SK-N-SH treated with all-trans-retinoic acid at 6 μM for 48 hours (cell line): ENCODE results near the gene CENPP.

Experiments used
- ATAC-seq: fragments of 200-7000 bp; cut with Tn5 transposase; 3 replicates; pipeline ENCODE4 v1.9.1; 2020; ENCODE audit warnings: mild to moderate bottlenecking, moderate library complexity
- BACH2 ChIP-seq: fragments of 250-450 bp; sonication (Bioruptor Pico); IDR thresholded peaks from 2 replicates; pipeline ENCODE4 v1.9.0; 2021; ENCODE audit warnings: mild to moderate bottlenecking, borderline replicate concordance
- CSDC2 ChIP-seq: fragments of 250-450 bp; sonication (Bioruptor Pico); IDR thresholded peaks from 2 replicates; pipeline ENCODE4 v1.5.0; 2020; ENCODE audit warnings: mild to moderate bottlenecking, moderate library complexity
- ESRRG ChIP-seq: fragments of 250-450 bp; sonication (Bioruptor Pico); IDR thresholded peaks from 2 replicates; pipeline ENCODE4 v1.6.1; 2021; ENCODE audit warnings: mild to moderate bottlenecking
- GLIS3 ChIP-seq: fragments of 250-450 bp; sonication (Bioruptor Pico); IDR thresholded peaks from 2 replicates; pipeline ENCODE4 v1.5.0; 2020; ENCODE audit warnings: mild to moderate bottlenecking, moderate library complexity
- ISL1 ChIP-seq: fragments of 250-450 bp; sonication (Bioruptor Pico); IDR thresholded peaks from 2 replicates; pipeline ENCODE4 v2.1.2; 2022; ENCODE audit warnings: mild to moderate bottlenecking, moderate library complexity
- OSR1 ChIP-seq: fragments of 250-450 bp; sonication (Bioruptor Pico); IDR thresholded peaks from 2 replicates; pipeline ENCODE4 v1.8.0; 2022; ENCODE audit warnings: moderate library complexity, mild to moderate bottlenecking, inconsistent platforms
- PPARA ChIP-seq: fragments of 250-450 bp; sonication (Bioruptor Pico); IDR thresholded peaks from 2 replicates; pipeline ENCODE4 v1.5.0; 2020; ENCODE audit warnings: mild to moderate bottlenecking, borderline replicate concordance
- RARB ChIP-seq: fragments of 250-450 bp; sonication (Bioruptor Pico); IDR thresholded peaks from 2 replicates; pipeline ENCODE4 v1.8.0; 2021; ENCODE audit warnings: mild to moderate bottlenecking, moderate library complexity
- TCF4 ChIP-seq: fragments of 250-450 bp; sonication (Bioruptor Pico); IDR thresholded peaks from 2 replicates; pipeline ENCODE4 v1.8.0; 2021; ENCODE audit warnings: mild to moderate bottlenecking, moderate library complexity, borderline replicate concordance
- TOX ChIP-seq: fragments of 250-450 bp; sonication (Bioruptor Pico); IDR thresholded peaks from 2 replicates; pipeline ENCODE4 v1.8.0; 2021; ENCODE audit warnings: mild to moderate bottlenecking, moderate library complexity, borderline replicate concordance
- ZFP3 ChIP-seq: fragments of 250-450 bp; sonication (Bioruptor Pico); IDR thresholded peaks from 2 replicates; pipeline ENCODE4 v1.5.0; 2020; ENCODE audit warnings: mild to moderate bottlenecking, moderate library complexity
- ZFP30 ChIP-seq: fragments of 450-650 bp; formaldehyde crosslinking; IDR thresholded peaks from 2 replicates; pipeline ENCODE4 v1.5.0; 2022; ENCODE audit warnings: mild to moderate bottlenecking, moderate library complexity
- ZNF565 ChIP-seq: fragments of 450-650 bp; formaldehyde crosslinking; conservative IDR thresholded peaks from 2 replicates; pipeline ENCODE4 v1.5.0; 2020; ENCODE audit warnings: low read depth, mild to moderate bottlenecking, moderate library complexity
- ZNF70 ChIP-seq: fragments of 450-650 bp; formaldehyde crosslinking; IDR thresholded peaks from 2 replicates; pipeline ENCODE4 v1.5.0; 2020; ENCODE audit warnings: mild to moderate bottlenecking, moderate library complexity
- TF ChIP-seq, protein P1 (sequence below): fragments of 250-450 bp; sonication (Bioruptor Pico); IDR thresholded peaks from 2 replicates; pipeline ENCODE4 v1.5.0; 2020; ENCODE audit warnings: mild to moderate bottlenecking, moderate library complexity
- TF ChIP-seq, protein P2 (sequence below): fragments of 250-450 bp; sonication (Bioruptor Pico); IDR thresholded peaks from 2 replicates; pipeline ENCODE4 v1.5.1; 2021; ENCODE audit warnings: mild to moderate bottlenecking, moderate library complexity
- TF ChIP-seq, protein P3 (sequence below): fragments of 250-450 bp; sonication (Bioruptor Pico); IDR thresholded peaks from 2 replicates; pipeline ENCODE4 v1.8.0; 2021; ENCODE audit warnings: low read depth, mild to moderate bottlenecking, moderate library complexity, borderline replicate concordance
- TF ChIP-seq, protein P4 (sequence below): fragments of 250-450 bp; sonication (Bioruptor Pico); IDR thresholded peaks from 2 replicates; pipeline ENCODE4 v1.8.0; 2020; ENCODE audit warnings: mild to moderate bottlenecking, moderate library complexity, borderline replicate concordance
- TF ChIP-seq, protein P5 (sequence below): fragments of 250-450 bp; sonication (Bioruptor Pico); IDR thresholded peaks from 2 replicates; pipeline ENCODE4 v1.5.1; 2020; ENCODE audit warnings: low read depth, mild to moderate bottlenecking, moderate library complexity

Gene CENPP

DNA sequence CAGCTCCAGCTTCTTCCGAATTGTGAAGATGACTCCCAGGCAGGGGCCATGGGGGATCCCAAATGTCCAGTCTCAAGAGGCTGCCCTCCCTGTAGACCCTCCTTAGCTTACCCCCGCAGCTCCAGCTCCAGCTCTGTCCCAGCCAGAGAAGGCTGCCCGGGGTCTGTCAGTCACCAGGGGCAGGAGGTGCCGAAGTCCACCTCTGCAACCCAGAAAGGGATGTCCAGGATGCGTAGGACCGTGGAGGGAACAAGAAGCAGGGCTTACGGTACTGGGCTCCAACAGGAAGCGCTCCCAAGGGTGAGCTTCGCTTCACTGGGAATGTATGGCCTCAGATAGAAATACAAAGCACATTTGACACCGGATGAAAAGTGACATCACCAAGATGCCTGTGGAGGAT lies 338.2 kb downstream of the CENPP start (continued):
- TF ChIP-seq ZNF565 (CRISPR knock-in tag): no peak

DNA sequence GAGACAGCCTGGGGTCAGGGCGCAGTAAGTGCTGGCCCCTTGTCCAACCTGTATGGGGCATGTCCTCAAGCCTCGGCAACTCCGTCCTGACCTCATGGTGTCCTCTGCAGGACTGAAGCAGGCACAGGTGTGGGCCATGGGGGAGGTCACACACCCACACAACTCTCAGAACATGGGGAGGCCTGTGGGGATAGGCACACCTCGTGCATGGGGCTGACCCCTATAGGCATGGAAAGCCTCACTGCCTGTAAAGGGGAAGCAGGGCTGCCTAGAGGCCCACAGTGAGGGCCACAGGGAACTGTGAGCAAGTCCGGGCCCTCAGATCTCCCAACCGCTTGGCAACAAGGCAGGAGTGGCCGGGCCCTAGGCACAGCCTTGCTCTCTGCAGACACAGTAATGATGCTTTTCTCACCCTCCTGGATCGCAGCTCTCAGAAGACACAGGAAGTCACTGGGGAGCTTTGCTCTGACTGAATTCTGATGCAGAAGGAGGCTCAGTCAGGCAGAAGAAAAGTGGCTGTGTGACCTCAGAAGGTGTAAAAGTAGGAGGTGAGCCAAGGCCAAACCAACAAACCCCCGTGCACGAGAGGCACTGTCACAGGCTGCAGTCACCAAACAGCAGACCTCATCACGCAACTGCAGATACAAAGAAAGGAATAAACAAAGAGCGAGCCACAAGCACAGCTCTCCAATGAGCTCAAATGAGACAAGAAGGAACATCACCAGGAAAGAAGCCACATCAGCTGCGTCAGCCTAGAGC lies 338.8 kb downstream of the CENPP start:
- no peak for ATAC-seq

DNA sequence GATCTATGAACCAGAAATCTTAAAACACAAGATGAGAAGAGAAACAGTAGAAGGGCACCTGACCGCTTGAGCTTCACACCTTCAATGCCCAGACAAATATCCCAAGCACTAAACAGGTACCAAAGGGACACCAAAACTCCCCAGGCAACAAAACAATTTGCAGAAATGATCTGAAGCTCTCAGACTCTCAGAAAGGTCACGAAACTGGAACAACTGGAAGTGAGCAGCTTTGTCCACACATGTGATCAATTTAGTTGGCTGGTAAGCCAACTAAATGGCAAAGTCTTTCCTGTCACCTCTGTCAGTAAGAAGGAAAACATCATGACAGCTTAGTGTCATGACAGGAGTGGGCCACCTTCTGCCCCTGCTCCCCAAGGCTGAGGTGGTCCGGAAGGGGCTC lies 340.1 kb downstream of the CENPP start:
- TF ChIP-seq, protein P1, sequence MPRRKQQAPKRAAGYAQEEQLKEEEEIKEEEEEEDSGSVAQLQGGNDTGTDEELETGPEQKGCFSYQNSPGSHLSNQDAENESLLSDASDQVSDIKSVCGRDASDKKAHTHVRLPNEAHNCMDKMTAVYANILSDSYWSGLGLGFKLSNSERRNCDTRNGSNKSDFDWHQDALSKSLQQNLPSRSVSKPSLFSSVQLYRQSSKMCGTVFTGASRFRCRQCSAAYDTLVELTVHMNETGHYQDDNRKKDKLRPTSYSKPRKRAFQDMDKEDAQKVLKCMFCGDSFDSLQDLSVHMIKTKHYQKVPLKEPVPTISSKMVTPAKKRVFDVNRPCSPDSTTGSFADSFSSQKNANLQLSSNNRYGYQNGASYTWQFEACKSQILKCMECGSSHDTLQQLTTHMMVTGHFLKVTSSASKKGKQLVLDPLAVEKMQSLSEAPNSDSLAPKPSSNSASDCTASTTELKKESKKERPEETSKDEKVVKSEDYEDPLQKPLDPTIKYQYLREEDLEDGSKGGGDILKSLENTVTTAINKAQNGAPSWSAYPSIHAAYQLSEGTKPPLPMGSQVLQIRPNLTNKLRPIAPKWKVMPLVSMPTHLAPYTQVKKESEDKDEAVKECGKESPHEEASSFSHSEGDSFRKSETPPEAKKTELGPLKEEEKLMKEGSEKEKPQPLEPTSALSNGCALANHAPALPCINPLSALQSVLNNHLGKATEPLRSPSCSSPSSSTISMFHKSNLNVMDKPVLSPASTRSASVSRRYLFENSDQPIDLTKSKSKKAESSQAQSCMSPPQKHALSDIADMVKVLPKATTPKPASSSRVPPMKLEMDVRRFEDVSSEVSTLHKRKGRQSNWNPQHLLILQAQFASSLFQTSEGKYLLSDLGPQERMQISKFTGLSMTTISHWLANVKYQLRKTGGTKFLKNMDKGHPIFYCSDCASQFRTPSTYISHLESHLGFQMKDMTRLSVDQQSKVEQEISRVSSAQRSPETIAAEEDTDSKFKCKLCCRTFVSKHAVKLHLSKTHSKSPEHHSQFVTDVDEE (CRISPR knock-in tag): no peak
- TF ChIP-seq RARB (CRISPR knock-in tag) (no peak), ZFP3 (CRISPR knock-in tag) (no peak), BACH2 (CRISPR knock-in tag) (no peak), TCF4 (CRISPR knock-in tag) (no peak)
- TF ChIP-seq, all 23 proteins: peak for 0
- ATAC-seq: no peak

More for the DNA sequence above, 338.8 kb downstream of the CENPP start:
- TF ChIP-seq RARB (CRISPR knock-in tag): no peak
- no peak for TF ChIP-seq ISL1 (CRISPR knock-in tag)
- TF ChIP-seq ZNF70 (CRISPR knock-in tag): no peak
- TF ChIP-seq, protein P2, sequence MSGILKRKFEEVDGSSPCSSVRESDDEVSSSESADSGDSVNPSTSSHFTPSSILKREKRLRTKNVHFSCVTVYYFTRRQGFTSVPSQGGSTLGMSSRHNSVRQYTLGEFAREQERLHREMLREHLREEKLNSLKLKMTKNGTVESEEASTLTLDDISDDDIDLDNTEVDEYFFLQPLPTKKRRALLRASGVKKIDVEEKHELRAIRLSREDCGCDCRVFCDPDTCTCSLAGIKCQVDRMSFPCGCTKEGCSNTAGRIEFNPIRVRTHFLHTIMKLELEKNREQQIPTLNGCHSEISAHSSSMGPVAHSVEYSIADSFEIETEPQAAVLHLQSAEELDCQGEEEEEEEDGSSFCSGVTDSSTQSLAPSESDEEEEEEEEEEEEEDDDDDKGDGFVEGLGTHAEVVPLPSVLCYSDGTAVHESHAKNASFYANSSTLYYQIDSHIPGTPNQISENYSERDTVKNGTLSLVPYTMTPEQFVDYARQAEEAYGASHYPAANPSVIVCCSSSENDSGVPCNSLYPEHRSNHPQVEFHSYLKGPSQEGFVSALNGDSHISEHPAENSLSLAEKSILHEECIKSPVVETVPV (CRISPR knock-in tag): no peak
- no peak for TF ChIP-seq ZFP30 (CRISPR knock-in tag)
- TF ChIP-seq ZNF565 (CRISPR knock-in tag): no peak
- TF ChIP-seq PPARA (CRISPR knock-in tag): no peak
- no peak for TF ChIP-seq ESRRG (CRISPR knock-in tag)
- no peak for TF ChIP-seq TOX (CRISPR knock-in tag)
- TF ChIP-seq, protein P3, sequence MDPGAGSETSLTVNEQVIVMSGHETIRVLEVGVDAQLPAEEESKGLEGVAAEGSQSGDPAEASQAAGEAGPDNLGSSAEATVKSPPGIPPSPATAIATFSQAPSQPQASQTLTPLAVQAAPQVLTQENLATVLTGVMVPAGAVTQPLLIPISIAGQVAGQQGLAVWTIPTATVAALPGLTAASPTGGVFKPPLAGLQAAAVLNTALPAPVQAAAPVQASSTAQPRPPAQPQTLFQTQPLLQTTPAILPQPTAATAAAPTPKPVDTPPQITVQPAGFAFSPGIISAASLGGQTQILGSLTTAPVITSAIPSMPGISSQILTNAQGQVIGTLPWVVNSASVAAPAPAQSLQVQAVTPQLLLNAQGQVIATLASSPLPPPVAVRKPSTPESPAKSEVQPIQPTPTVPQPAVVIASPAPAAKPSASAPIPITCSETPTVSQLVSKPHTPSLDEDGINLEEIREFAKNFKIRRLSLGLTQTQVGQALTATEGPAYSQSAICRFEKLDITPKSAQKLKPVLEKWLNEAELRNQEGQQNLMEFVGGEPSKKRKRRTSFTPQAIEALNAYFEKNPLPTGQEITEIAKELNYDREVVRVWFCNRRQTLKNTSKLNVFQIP (CRISPR knock-in tag): no peak
- TF ChIP-seq GLIS3: no peak
- TF ChIP-seq, protein P1 (CRISPR knock-in tag): no peak
- TF ChIP-seq OSR1: no peak
- TF ChIP-seq, protein P4, sequence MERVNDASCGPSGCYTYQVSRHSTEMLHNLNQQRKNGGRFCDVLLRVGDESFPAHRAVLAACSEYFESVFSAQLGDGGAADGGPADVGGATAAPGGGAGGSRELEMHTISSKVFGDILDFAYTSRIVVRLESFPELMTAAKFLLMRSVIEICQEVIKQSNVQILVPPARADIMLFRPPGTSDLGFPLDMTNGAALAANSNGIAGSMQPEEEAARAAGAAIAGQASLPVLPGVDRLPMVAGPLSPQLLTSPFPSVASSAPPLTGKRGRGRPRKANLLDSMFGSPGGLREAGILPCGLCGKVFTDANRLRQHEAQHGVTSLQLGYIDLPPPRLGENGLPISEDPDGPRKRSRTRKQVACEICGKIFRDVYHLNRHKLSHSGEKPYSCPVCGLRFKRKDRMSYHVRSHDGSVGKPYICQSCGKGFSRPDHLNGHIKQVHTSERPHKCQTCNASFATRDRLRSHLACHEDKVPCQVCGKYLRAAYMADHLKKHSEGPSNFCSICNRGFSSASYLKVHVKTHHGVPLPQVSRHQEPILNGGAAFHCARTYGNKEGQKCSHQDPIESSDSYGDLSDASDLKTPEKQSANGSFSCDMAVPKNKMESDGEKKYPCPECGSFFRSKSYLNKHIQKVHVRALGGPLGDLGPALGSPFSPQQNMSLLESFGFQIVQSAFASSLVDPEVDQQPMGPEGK (CRISPR knock-in tag): no peak
- no peak for TF ChIP-seq CSDC2
- TF ChIP-seq, protein P5, sequence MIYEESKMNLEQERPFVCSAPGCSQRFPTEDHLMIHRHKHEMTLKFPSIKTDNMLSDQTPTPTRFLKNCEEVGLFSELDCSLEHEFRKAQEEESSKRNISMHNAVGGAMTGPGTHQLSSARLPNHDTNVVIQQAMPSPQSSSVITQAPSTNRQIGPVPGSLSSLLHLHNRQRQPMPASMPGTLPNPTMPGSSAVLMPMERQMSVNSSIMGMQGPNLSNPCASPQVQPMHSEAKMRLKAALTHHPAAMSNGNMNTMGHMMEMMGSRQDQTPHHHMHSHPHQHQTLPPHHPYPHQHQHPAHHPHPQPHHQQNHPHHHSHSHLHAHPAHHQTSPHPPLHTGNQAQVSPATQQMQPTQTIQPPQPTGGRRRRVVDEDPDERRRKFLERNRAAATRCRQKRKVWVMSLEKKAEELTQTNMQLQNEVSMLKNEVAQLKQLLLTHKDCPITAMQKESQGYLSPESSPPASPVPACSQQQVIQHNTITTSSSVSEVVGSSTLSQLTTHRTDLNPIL (CRISPR knock-in tag): no peak
